Panc1 (cell line): ENCODE measurements around the gene USH2A. TPM values are rescaled to one million over a fixed set of nuclear protein-coding genes. Genes with fewer than 3 reads are reported as not detected.

Source experiments
- ATAC-seq: fragments of 200-7000 bp; cut with Tn5 transposase; 2 replicates; pipeline ENCODE4 v1.9.1; 2020; ENCODE audit warnings: mild to moderate bottlenecking, moderate library complexity
- BruUV-seq: library from RNA; stranded (reverse); fragments of 400-500 nt; replicated peaks from 2 replicates; lab custom pipeline; 2021; lab: Mats Ljungman, UMichigan
- CTCF ChIA-PET: fragments of 300-600 bp; sonication (Branson Sonifier 250); formaldehyde crosslinking; loops from one replicate; lab custom pipeline; 2022; ENCODE audit warnings: antibody characterized with exemption; lab: Charles Lee
- POLR2A ChIA-PET: fragments of 300-600 bp; sonication (Branson Sonifier 250); formaldehyde crosslinking; loops from one replicate; lab custom pipeline; 2022; ENCODE audit warnings: antibody characterized with exemption; lab: Charles Lee
- DNase-seq: peaks from one replicate; pipeline ENCODE4 v3.0.0-alpha.2; 2010; ENCODE audit warnings: low read depth, low spot score
- H3K27ac ChIP-seq: 2 replicates; pipeline ENCODE4 v1.5.1; 2011; ENCODE audit warnings: mild to moderate bottlenecking, low read length, inconsistent platforms
- H3K27me3 ChIP-seq: fragments of 200-500 bp; sonication (Bioruptor generic); 2 replicates; pipeline ENCODE4 v1.6.0; 2014; ENCODE audit warnings: low read length, inconsistent platforms; ENCODE audit not compliant: control insufficient read depth, insufficient read depth
- H3K36me3 ChIP-seq: fragments of 200-500 bp; sonication (Bioruptor generic); 2 replicates; pipeline ENCODE4 v1.5.1; 2014; ENCODE audit warnings: inconsistent platforms, mild to moderate bottlenecking, low read length, moderate library complexity; ENCODE audit not compliant: control insufficient read depth, insufficient read depth
- H3K4me1 ChIP-seq: 2 replicates; pipeline ENCODE4 v1.5.1; 2011; ENCODE audit warnings: inconsistent platforms, mild to moderate bottlenecking, low read length, moderate library complexity; ENCODE audit not compliant: control insufficient read depth, insufficient read depth
- H3K4me3 ChIP-seq, 2 experiments: 2 replicates each; pipeline ENCODE4 v1.5.1; 2011 to 2012; ENCODE audit warnings: low read depth in 2 of 2, low read length in 2 of 2, mild to moderate bottlenecking in 2 of 2, inconsistent platforms in 1 of 2, moderate library complexity in 1 of 2
- H3K9me3 ChIP-seq: fragments of 200-500 bp; sonication (Bioruptor generic); 2 replicates; pipeline ENCODE4 v1.5.1; 2014; ENCODE audit warnings: low read depth, mild to moderate bottlenecking, inconsistent platforms, low read length, moderate library complexity; ENCODE audit not compliant: control insufficient read depth, insufficient read depth
- POLR2AphosphoS5 ChIP-seq: IDR thresholded peaks from 2 replicates; pipeline ENCODE4 v1.6.1; 2012; ENCODE audit warnings: mild to moderate bottlenecking, low read depth, low read length, moderate library complexity
- REST ChIP-seq, 2 experiments: IDR thresholded peaks; 2 replicates each; pipeline ENCODE4 v1.6.1; 2011 to 2012; ENCODE audit warnings: low read depth in 2 of 2, control low read depth in 1 of 2, low read length in 1 of 2, mild to moderate bottlenecking in 1 of 2, moderate library complexity in 1 of 2; ENCODE audit not compliant: insufficient read depth in 1 of 2
- SIN3A ChIP-seq: IDR thresholded peaks from 2 replicates; pipeline ENCODE4 v1.6.1; 2012; ENCODE audit warnings: low read depth, mild to moderate bottlenecking, low read length, moderate library complexity, borderline replicate concordance; ENCODE audit not compliant: insufficient read depth
- TCF7L2 ChIP-seq: IDR thresholded peaks from 2 replicates; pipeline ENCODE4 v1.6.1; 2011; ENCODE audit warnings: mild to moderate bottlenecking, low read depth, low read length, inconsistent platforms
- in situ Hi-C: cut with HindIII; loops from 2 replicates; pipeline ENCODE4 v1.10.0; 2016; ENCODE audit warnings: low sequenced_read_pairs, low pct_unique_long_range_greater_than_20kb
- intact Hi-C: fragments of 100-400 bp; cut with micrococcal nuclease; formaldehyde crosslinking; loops from one replicate; pipeline ENCODE4 v1.10.0; 2022; ENCODE audit not compliant: unreplicated experiment
- total RNA-seq: library from RNA; stranded (reverse); gene quantifications from one replicate; pipeline ENCODE4 v1.2.1, GENCODE V29; 2021; ENCODE audit not compliant: unreplicated experiment
- TF ChIP-seq, protein P1 (sequence below): fragments of 450-650 bp; IDR thresholded peaks from 2 replicates; pipeline ENCODE4 v1.5.1; 2017; ENCODE audit warnings: mild to moderate bottlenecking

USH2A gene
- total RNA-seq, 1 experiment from 2014 or later: not detected

DNA sequence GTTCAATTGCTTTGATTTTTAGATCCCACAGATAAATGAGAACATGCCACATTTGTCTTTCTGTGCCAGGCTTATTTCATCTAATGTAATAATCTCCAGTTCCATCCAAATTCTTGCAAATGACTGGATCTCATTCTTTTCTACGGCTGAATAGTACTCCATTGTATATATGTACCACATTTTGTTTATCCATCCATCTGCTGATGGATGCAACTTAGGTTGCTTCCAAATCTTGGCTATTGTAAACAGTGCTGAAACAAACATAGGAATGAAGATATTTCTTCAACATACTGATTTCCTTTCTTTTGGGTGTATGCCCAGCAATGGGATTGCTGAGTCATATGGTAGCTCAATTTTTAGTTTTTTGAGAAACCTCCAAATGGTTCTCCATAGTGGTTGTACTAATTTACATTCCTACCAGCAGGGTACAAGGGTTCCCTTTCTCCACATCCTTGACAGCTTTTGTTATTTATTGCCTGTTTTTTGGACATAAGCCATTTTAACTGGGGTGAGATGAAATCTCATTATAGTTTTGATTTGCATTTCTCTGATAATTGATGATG, 511.8 kb downstream of the USH2A start:
- CTCF ChIA-PET: interaction anchor here (0.6 kb wide), 1 partner anchor 107 kb away, joined by 3 read pairs; no protein-coding TSS in a partner anchor
- POLR2A ChIA-PET: no interaction called here
- intact Hi-C loops: no loop called here
- Histone ChIP-seq H3K4me3 (no peak overlapping the region), H3K9me3 (no peaks in the 10 kb centered on the region), H3K27me3 (no peaks in the 10 kb centered on the region), H3K36me3 (no peaks in the 10 kb centered on the region), H3K27ac (no peak overlapping the region), H3K4me1 (no peaks in the 10 kb centered on the region)
- BruUV-seq: no TSS peak
- DNase-seq: no peak
- TF ChIP-seq POLR2AphosphoS5 (no peak), REST (IDR thresholded peaks at IDR 0.05; ENCODE audit: insufficient read depth in 1 of 2, low read depth in 2 of 2, low read length in 1 of 2) (no peak), SIN3A (no peak), TCF7L2 (no peak)
- TF ChIP-seq, protein P1, sequence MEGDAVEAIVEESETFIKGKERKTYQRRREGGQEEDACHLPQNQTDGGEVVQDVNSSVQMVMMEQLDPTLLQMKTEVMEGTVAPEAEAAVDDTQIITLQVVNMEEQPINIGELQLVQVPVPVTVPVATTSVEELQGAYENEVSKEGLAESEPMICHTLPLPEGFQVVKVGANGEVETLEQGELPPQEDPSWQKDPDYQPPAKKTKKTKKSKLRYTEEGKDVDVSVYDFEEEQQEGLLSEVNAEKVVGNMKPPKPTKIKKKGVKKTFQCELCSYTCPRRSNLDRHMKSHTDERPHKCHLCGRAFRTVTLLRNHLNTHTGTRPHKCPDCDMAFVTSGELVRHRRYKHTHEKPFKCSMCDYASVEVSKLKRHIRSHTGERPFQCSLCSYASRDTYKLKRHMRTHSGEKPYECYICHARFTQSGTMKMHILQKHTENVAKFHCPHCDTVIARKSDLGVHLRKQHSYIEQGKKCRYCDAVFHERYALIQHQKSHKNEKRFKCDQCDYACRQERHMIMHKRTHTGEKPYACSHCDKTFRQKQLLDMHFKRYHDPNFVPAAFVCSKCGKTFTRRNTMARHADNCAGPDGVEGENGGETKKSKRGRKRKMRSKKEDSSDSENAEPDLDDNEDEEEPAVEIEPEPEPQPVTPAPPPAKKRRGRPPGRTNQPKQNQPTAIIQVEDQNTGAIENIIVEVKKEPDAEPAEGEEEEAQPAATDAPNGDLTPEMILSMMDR: no peak
- no peak for ATAC-seq
- in situ Hi-C loops: no loop called here

DNA sequence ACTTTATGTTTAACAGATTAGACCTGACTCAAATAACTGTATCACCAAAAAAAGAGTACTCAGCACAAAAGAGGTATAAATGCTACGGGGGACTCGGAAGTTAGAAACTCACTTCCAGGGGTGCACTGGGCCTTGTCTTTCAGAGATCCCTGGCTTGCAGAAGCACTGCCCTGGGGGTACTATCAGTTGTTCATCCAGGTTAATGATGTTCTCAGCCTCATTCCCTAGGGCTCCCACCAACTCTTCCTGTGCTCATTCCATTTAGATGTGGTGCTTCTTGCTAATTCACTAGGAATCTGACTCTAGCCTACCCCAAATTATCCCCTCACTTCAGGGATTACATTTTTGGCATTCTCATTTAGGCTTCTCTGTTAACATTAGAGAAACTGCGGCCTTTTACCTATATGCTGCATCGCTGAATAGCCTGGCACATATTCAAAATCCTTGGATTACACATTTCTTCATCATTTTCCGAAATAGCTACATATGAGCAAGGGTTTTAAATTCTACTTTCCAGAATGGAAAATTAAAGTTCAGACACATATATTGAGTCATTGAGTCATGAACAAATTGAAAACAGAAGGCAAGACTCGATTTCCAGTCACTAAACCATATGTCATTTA, 517.6 kb downstream of the USH2A start:
- H3K9me3 ChIP-seq: no peaks in the 10 kb centered on the region
- intact Hi-C loops (no loop called here), in situ Hi-C loops (no loop called here)
- no peak overlapping the region for H3K4me3 ChIP-seq
- H3K36me3 ChIP-seq: no peaks in the 10 kb centered on the region
- no peak for ATAC-seq
- TF ChIP-seq REST (IDR thresholded peaks at IDR 0.05; ENCODE audit: insufficient read depth in 1 of 2, low read depth in 2 of 2, low read length in 1 of 2): no peak
- no peak for TF ChIP-seq TCF7L2
- no peak for TF ChIP-seq SIN3A
- TF ChIP-seq POLR2AphosphoS5: no peak
- TF ChIP-seq, protein P1: no peak
- no peaks in the 10 kb centered on the region for H3K4me1 ChIP-seq
- no peak overlapping the region for H3K27ac ChIP-seq
- no TSS peak for BruUV-seq
- POLR2A ChIA-PET: no interaction called here
- H3K27me3 ChIP-seq: no peaks in the 10 kb centered on the region
- no peak for DNase-seq
- CTCF ChIA-PET: no interaction called here
